K562 treated with DMSO at 1 percent for 24 hours (cell line): Measurements from ENCODE around the gene RPS4Y2. TPM values are rescaled to one million over a fixed set of nuclear protein-coding genes. Genes with fewer than 3 reads are reported as not detected.

Experiments used
- total RNA-seq: library from RNA; unstranded; fragments of 300-600 nt; gene quantifications from 2 replicates; pipeline ENCODE4 v1.2.3, GENCODE V29; 2022; ENCODE audit warnings: low read depth; ENCODE audit not compliant: insufficient read depth

Gene RPS4Y2
- not detected in 2 replicates for total RNA-seq

GRCh38 chrY:20755808-20756207 is at the start of gene RPS4Y2:
Gene RPS4Y2 (plus strand): TSS chrY:20756108. CDS start chrY:20756164, 56 bp downstream.

Other genes starting within 250 kb of the RPS4Y2 start
- gene EIF1AY, start 180.3 kb upstream of the RPS4Y2 start, total RNA-seq: not detected in 2 replicates